ENCODE data around the gene IGIP. TPM values are rescaled to one million over a fixed set of nuclear protein-coding genes. Genes with fewer than 3 reads are reported as not detected.

Gene IGIP
- total RNA-seq, 3 donors from 2014 or later (not counting 1 experiment from before 2014, with no cell fraction given): 2.2 to 4.0 (median 4.0) TPM

- no peak for TF ChIP-seq CTCF (IDR thresholded peaks at IDR 0.05)
- H3K27me3 ChIP-seq (ENCODE audit: control insufficient read depth, insufficient read depth, low read length): no peaks in the 10 kb centered on the region
- no peaks in the 10 kb centered on the region for H3K9me3 Mint-ChIP-seq
- DNase-seq: peak in 1 of 2 donors; percentile 33
- H3K4me3 Mint-ChIP-seq: peak overlapping the region; percentile 57
- H3K4me1 ChIP-seq (ENCODE audit: control insufficient read depth, insufficient read depth, low read length): peaks cover 21% of the 10 kb centered on the region
- no peak for ATAC-seq
- H3K27ac Mint-ChIP-seq: no peak overlapping the region
- no peak overlapping the region for H3K4me3 ChIP-seq (ENCODE audit: low read length)
- peaks cover 5 to 6% of the 10 kb centered on the region in 2 donors for H3K27me3 Mint-ChIP-seq (ENCODE audit: low read depth in 2 of 2)
- no peaks in the 10 kb centered on the region for H3K36me3 ChIP-seq (ENCODE audit: control insufficient read depth, insufficient read depth, low read length)
- no peak overlapping the region for H3K27ac ChIP-seq (ENCODE audit: low read length)
- intact Hi-C loops (cut with micrococcal nuclease): no loop called here
- no peaks in the 10 kb centered on the region for H3K36me3 Mint-ChIP-seq
- WGBS (ENCODE audit: insufficient coverage): 88% methylated on average over 1 of the region's 2 CpGs
- peaks cover 38 to 56% of the 10 kb centered on the region in 2 donors for H3K4me1 Mint-ChIP-seq
- no peaks in the 10 kb centered on the region for H3K9me3 ChIP-seq (ENCODE audit: control insufficient read depth, insufficient read depth, low read length)
Observed at GRCh38 chr5:140116716-140117115, 9.0 kb upstream of the IGIP start.

GRCh38 chr5:140117523-140117922 lies 8.2 kb upstream of the IGIP start:
- Mint-ChIP-seq H3K27ac (no peak overlapping the region), H3K4me1 (peaks cover 38 to 52% of the 10 kb centered on the region in 2 donors), H3K27me3 (ENCODE audit: low read depth in 2 of 2) (no peaks in the 10 kb centered on the region), H3K4me3 (no peak overlapping the region), H3K9me3 (no peaks in the 10 kb centered on the region), H3K36me3 (no peaks in the 10 kb centered on the region)
- H3K4me1 ChIP-seq (ENCODE audit: control insufficient read depth, insufficient read depth, low read length): peaks cover 17% of the 10 kb centered on the region
- no peak for TF ChIP-seq CTCF (IDR thresholded peaks at IDR 0.05)
- ATAC-seq (no peak), DNase-seq (no peak)
- H3K27ac ChIP-seq (ENCODE audit: low read length): no peak overlapping the region
- no peak overlapping the region for H3K4me3 ChIP-seq (ENCODE audit: low read length)
- H3K36me3 ChIP-seq (ENCODE audit: control insufficient read depth, insufficient read depth, low read length): no peaks in the 10 kb centered on the region
- intact Hi-C loops (cut with micrococcal nuclease): no loop called here
- H3K9me3 ChIP-seq (ENCODE audit: control insufficient read depth, insufficient read depth, low read length): no peaks in the 10 kb centered on the region
- H3K27me3 ChIP-seq (ENCODE audit: control insufficient read depth, insufficient read depth, low read length): no peaks in the 10 kb centered on the region
- 81% methylated on average over 1 of the region's 3 CpGs for WGBS (ENCODE audit: insufficient coverage)

DNA sequence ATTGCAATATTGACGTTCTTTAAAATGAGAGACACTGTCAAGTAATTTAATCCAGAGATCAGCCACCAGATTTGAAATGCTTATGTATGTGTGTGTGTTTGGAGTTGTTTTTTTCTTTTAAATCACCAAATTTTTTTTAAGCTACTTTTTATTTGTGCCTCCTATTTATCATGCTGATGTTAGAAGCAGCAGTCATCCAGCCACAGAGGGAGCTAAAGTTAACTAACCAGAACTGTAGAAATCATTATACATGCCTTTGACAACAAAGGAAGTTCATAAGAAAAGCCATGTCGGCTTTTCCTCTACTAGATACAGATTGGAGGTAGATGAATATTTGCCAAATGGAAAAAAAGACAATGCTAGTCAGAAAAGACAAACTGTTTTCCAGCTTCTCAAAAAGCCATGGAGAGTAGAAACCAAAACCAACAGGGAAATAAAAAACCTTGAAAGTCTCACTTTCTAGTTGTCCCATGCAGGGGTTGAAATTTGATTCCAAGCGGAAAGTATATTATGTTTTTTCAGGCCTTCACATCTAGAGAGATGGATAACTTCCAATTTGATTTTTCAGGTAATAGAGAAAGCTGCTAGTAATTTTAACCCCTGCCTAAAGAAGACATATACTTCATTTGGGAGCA lies 7.3 kb upstream of the IGIP start:
- Mint-ChIP-seq H3K4me1 (peaks cover 43 to 50% of the 10 kb centered on the region in 2 donors), H3K36me3 (no peaks in the 10 kb centered on the region), H3K27ac (peak overlapping the region in 1 of 2 donors; percentile 56), H3K9me3 (no peaks in the 10 kb centered on the region), H3K4me3 (peak overlapping the region; percentile 2), H3K27me3 (ENCODE audit: low read depth in 2 of 2) (no peaks in the 10 kb centered on the region)
- DNase-seq (peak in 1 of 2 donors; percentile 36), ATAC-seq (no peak)
- no peaks in the 10 kb centered on the region for H3K27me3 ChIP-seq (ENCODE audit: control insufficient read depth, insufficient read depth, low read length)
- H3K27ac ChIP-seq (ENCODE audit: low read length): no peak overlapping the region
- no peaks in the 10 kb centered on the region for H3K36me3 ChIP-seq (ENCODE audit: control insufficient read depth, insufficient read depth, low read length)
- no peak for TF ChIP-seq CTCF (IDR thresholded peaks at IDR 0.05)
- H3K9me3 ChIP-seq (ENCODE audit: control insufficient read depth, insufficient read depth, low read length): no peaks in the 10 kb centered on the region
- peaks cover 10% of the 10 kb centered on the region for H3K4me1 ChIP-seq (ENCODE audit: control insufficient read depth, insufficient read depth, low read length)
- H3K4me3 ChIP-seq (ENCODE audit: low read length): no peak overlapping the region
- intact Hi-C loops (cut with micrococcal nuclease): no loop called here
- WGBS (ENCODE audit: insufficient coverage): 100% methylated on average over 1 of the region's 3 CpGs
